Measurements from ENCODE around the gene BIN1. TPM values are rescaled to one million over a fixed set of nuclear protein-coding genes. Genes with fewer than 3 reads are reported as not detected.
A peak's percentile ranks its signal among the peaks of the same experiment; 100 is the strongest.

BIN1 gene
- total RNA-seq, 6 donors from 2014 or later = 32.3 to 57.0 (median 42.9) TPM

DNA sequence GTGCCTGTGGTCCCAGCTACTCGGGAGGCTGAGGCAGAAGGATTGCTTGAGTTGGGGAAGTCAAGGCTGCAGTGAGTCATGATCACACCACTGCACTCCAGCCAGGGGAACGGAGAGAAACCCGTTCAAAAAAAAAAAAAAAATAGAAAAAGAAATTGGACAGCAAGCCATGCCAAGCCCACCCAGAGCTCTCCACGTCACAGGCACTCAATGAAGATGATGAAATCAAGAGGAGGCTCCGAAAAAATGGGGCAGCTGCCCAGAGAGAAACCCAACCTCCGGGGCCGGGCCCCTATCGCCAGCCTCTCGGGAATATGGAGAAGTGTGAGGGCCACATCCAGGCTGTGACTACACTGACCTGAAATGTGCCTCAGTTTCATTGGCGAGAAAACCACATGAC lies 40.0 kb downstream of the BIN1 start:
- DNase-seq (peak in 1 of 2 donors; percentile 48), ATAC-seq (ENCODE audit: low FRiP score in 2 of 2) (peak in 1 of 2 donors; percentile 53)
- H3K4me1 ChIP-seq = peaks cover 38 to 45% (median 41%) of the 10 kb centered on the region in 4 donors
- H3K27ac ChIP-seq = peak overlapping the region; percentile 61 to 82 (median 76)
- peaks cover 0 to 6% (median 1%) of the 10 kb centered on the region in 4 donors for H3K36me3 ChIP-seq
- no peak overlapping the region for H3K4me3 ChIP-seq
- 67 to 69% methylated on average over 10 of the region's 10 CpGs for WGBS, 2 donors
- no peaks in the 10 kb centered on the region for H3K9me3 ChIP-seq
- TF ChIP-seq POLR2A (IDR thresholded peaks at IDR 0.05) = no peak
- TF ChIP-seq, protein P1, sequence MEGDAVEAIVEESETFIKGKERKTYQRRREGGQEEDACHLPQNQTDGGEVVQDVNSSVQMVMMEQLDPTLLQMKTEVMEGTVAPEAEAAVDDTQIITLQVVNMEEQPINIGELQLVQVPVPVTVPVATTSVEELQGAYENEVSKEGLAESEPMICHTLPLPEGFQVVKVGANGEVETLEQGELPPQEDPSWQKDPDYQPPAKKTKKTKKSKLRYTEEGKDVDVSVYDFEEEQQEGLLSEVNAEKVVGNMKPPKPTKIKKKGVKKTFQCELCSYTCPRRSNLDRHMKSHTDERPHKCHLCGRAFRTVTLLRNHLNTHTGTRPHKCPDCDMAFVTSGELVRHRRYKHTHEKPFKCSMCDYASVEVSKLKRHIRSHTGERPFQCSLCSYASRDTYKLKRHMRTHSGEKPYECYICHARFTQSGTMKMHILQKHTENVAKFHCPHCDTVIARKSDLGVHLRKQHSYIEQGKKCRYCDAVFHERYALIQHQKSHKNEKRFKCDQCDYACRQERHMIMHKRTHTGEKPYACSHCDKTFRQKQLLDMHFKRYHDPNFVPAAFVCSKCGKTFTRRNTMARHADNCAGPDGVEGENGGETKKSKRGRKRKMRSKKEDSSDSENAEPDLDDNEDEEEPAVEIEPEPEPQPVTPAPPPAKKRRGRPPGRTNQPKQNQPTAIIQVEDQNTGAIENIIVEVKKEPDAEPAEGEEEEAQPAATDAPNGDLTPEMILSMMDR (IDR thresholded peaks at IDR 0.05) = no peak
- no peak for TF ChIP-seq EP300 (IDR thresholded peaks at IDR 0.05)
- TF ChIP-seq POLR2AphosphoS5 (IDR thresholded peaks at IDR 0.05) = no peak
- no peaks in the 10 kb centered on the region for H3K27me3 ChIP-seq

DNA sequence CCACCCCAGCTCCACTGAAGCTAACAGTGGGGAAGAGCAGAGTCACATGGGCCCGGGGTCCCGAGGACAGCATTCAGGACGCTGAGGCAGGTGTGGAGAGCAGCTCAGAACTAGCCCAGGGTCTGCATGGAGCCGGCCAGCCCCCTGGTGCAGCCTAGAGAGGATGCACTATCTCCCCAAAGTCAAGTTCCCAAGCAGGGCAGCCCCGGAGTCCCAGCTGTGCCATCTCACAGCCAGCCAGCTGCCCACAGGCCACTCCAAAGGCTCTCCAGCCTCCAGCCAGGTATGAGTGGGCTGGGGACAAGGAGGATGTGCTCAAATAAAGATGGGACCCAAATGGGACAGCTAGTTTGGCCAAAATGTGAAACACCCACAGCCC lies 41.0 kb downstream of the BIN1 start:
- Histone ChIP-seq H3K9me3 (no peaks in the 10 kb centered on the region), H3K4me1 (peaks cover 43 to 50% (median 47%) of the 10 kb centered on the region in 4 donors), H3K27me3 (no peaks in the 10 kb centered on the region), H3K4me3 (no peak overlapping the region), H3K27ac (peak overlapping the region; percentile 33 to 82 (median 76)), H3K36me3 (peaks cover 0 to 6% (median 2%) of the 10 kb centered on the region in 4 donors)
- TF ChIP-seq, protein P1 (IDR thresholded peaks at IDR 0.05) = no peak
- no peak for TF ChIP-seq POLR2AphosphoS5 (IDR thresholded peaks at IDR 0.05)
- TF ChIP-seq EP300 (IDR thresholded peaks at IDR 0.05) = no peak
- TF ChIP-seq POLR2A (IDR thresholded peaks at IDR 0.05) = no peak
- DNase-seq (peak in 1 of 2 donors; percentile 43), ATAC-seq (ENCODE audit: low FRiP score in 2 of 2) (no peak)
- 71 to 83% methylated on average over 4 to 5 of the region's 5 CpGs for WGBS, 2 donors

GRCh38 chr2:127065299-127065939 lies 41.5 kb downstream of the BIN1 start:
- no peak for DNase-seq
- no peak for TF ChIP-seq EP300 (IDR thresholded peaks at IDR 0.05)
- TF ChIP-seq, protein P1 (IDR thresholded peaks at IDR 0.05) = no peak
- TF ChIP-seq POLR2A (IDR thresholded peaks at IDR 0.05) = no peak
- TF ChIP-seq POLR2AphosphoS5 (IDR thresholded peaks at IDR 0.05) = no peak
- Histone ChIP-seq H3K4me3 (no peak overlapping the region), H3K27ac (peak overlapping the region; percentile 65 to 82 (median 76)), H3K9me3 (no peaks in the 10 kb centered on the region), H3K36me3 (peaks cover 0 to 6% (median 3%) of the 10 kb centered on the region in 4 donors), H3K27me3 (no peaks in the 10 kb centered on the region), H3K4me1 (peaks cover 43 to 50% (median 48%) of the 10 kb centered on the region in 4 donors)
- WGBS, 2 donors = 90 to 92% methylated on average over 11 to 13 of the region's 13 CpGs
- no peak for ATAC-seq (ENCODE audit: low FRiP score in 2 of 2)

- no peaks in the 10 kb centered on the region for H3K27me3 ChIP-seq
- peak overlapping the region; percentile 65 to 82 (median 80) for H3K27ac ChIP-seq
- 23 to 46% methylated on average over 8 to 9 of the region's 17 CpGs for WGBS, 2 donors
- H3K36me3 ChIP-seq = peaks cover 0 to 6% (median 5%) of the 10 kb centered on the region in 4 donors
- H3K9me3 ChIP-seq = no peaks in the 10 kb centered on the region
- peaks cover 43 to 50% (median 48%) of the 10 kb centered on the region in 4 donors for H3K4me1 ChIP-seq
- DNase-seq = peak; percentile 90 to 92
- peak; percentile 87 to 92 for TF ChIP-seq POLR2AphosphoS5 (IDR thresholded peaks at IDR 0.05)
- TF ChIP-seq POLR2A (IDR thresholded peaks at IDR 0.05) = no peak
- TF ChIP-seq EP300 (IDR thresholded peaks at IDR 0.05) = peak in 2 of 4 donors; percentile 75 to 80
- TF ChIP-seq, protein P1 (IDR thresholded peaks at IDR 0.05) = peak in 2 of 6 experiments; percentile 7 to 12
- no peak overlapping the region for H3K4me3 ChIP-seq
- ATAC-seq (ENCODE audit: low FRiP score in 2 of 2) = peak; percentile 90
These were observed 42.2 kb downstream of the BIN1 start for GRCh38 chr2:127064642-127065250.
